ENCODE results near the gene PRKCB.

PRKCB gene

DNA sequence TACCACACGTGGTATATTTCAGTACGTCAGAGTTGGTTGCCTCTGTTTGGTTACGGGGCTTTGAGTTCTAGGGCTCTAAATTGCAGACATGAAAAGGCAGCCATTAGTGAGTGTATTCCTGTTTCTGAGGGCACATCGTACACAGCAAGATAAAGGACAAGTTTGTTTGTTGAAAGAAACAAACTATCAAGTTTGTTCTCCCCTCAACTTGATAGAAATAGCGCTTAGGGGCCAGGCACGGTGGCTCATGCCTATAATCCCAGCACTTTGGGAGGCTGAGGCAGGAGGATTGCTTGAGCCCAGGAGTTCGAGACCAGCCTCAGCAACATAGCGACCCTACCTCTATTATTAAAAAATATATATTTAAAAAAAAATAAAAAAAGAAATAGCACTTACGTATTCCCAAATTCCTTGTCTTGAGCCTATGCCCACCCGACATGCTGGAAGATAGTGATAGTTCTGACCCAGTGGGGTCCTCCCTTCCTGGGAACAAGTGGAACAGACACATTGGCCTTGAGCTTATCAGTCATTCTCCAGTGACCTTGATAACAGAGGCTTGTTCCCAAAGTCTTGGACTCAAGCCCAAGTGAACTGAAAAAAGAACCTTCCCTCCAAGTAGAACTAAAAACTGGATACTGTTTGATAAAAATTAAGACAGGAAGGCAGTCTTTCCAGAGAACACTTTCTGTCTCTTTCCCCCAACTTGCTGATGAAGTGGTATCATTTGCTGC, 280.4 kb downstream of the PRKCB start:
- no peaks in the 10 kb centered on the region for H3K4me1 ChIP-seq (ENCODE audit: control insufficient read depth, low read length)
- H3K27me3 ChIP-seq (ENCODE audit: control insufficient read depth, low read length) = no peaks in the 10 kb centered on the region
- TF ChIP-seq, protein P1, sequence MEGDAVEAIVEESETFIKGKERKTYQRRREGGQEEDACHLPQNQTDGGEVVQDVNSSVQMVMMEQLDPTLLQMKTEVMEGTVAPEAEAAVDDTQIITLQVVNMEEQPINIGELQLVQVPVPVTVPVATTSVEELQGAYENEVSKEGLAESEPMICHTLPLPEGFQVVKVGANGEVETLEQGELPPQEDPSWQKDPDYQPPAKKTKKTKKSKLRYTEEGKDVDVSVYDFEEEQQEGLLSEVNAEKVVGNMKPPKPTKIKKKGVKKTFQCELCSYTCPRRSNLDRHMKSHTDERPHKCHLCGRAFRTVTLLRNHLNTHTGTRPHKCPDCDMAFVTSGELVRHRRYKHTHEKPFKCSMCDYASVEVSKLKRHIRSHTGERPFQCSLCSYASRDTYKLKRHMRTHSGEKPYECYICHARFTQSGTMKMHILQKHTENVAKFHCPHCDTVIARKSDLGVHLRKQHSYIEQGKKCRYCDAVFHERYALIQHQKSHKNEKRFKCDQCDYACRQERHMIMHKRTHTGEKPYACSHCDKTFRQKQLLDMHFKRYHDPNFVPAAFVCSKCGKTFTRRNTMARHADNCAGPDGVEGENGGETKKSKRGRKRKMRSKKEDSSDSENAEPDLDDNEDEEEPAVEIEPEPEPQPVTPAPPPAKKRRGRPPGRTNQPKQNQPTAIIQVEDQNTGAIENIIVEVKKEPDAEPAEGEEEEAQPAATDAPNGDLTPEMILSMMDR (IDR thresholded peaks at IDR 0.05; ENCODE audit: low read depth, low read length, poor library complexity, severe bottlenecking) = no peak
- TF ChIP-seq EZH2phosphoT487 (IDR thresholded peaks at IDR 0.05; ENCODE audit: borderline replicate concordance, low read length) = no peak
- H3K79me2 ChIP-seq (ENCODE audit: control insufficient read depth, low read length) = no peaks in the 10 kb centered on the region
- H3K27ac ChIP-seq (ENCODE audit: low read depth, low read length) = no peak overlapping the region
- no peaks in the 10 kb centered on the region for H3K9me3 ChIP-seq (ENCODE audit: control insufficient read depth, insufficient read depth, low read length)
- no peak overlapping the region for H3K4me2 ChIP-seq (ENCODE audit: low read length)
- H3F3A ChIP-seq (ENCODE audit: control insufficient read depth, insufficient read depth) = no peaks in the 10 kb centered on the region
- H3K36me3 ChIP-seq (ENCODE audit: control insufficient read depth, low read length) = no peaks in the 10 kb centered on the region
- H4K20me1 ChIP-seq (ENCODE audit: control insufficient read depth, insufficient read depth, low read depth, low read length) = no peaks in the 10 kb centered on the region
- no peaks in the 10 kb centered on the region for H3K9me2 ChIP-seq (replicated peaks; ENCODE audit: control insufficient read depth, low read length)
- no peak overlapping the region for H3K4me3 ChIP-seq (ENCODE audit: low read length)

- no peak for TF ChIP-seq EZH2phosphoT487 (IDR thresholded peaks at IDR 0.05; ENCODE audit: borderline replicate concordance, low read length)
- TF ChIP-seq, protein P1 (IDR thresholded peaks at IDR 0.05; ENCODE audit: low read depth, low read length, poor library complexity, severe bottlenecking) = no peak
- Histone ChIP-seq H3K27ac (ENCODE audit: low read depth, low read length) (no peak overlapping the region), H3K4me3 (ENCODE audit: low read length) (no peak overlapping the region), H3K9me2 (replicated peaks; ENCODE audit: control insufficient read depth, low read length) (no peaks in the 10 kb centered on the region), H3K4me1 (ENCODE audit: control insufficient read depth, low read length) (no peaks in the 10 kb centered on the region), H3K9me3 (ENCODE audit: control insufficient read depth, insufficient read depth, low read length) (no peaks in the 10 kb centered on the region), H3K36me3 (ENCODE audit: control insufficient read depth, low read length) (no peaks in the 10 kb centered on the region), H3K27me3 (ENCODE audit: control insufficient read depth, low read length) (no peaks in the 10 kb centered on the region), H3F3A (ENCODE audit: control insufficient read depth, insufficient read depth) (no peaks in the 10 kb centered on the region), H3K4me2 (ENCODE audit: low read length) (no peak overlapping the region), H3K79me2 (ENCODE audit: control insufficient read depth, low read length) (no peaks in the 10 kb centered on the region), H4K20me1 (ENCODE audit: control insufficient read depth, insufficient read depth, low read depth, low read length) (no peaks in the 10 kb centered on the region)
Observed at GRCh38 chr16:24116989-24117388, 281.2 kb downstream of the PRKCB start.

DNA sequence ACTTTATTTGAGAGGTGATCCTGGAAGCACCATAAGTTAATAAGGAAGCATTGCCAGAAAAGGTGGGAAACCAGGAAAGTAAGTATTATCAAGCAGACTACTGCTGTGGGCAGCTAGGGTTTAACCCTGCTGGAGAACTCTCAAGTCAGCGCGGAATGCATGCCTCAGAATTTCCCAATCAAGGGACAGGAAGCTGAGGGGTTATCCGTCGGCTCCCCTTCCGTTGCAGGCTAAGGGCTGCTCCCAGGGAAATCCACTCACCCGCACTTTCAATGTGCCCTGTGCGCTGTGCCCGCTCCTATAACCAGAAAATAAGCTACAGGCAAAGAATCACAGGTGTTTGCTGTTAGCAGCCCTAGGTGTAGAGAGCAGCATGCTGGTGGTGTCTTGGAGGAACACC, 281.9 kb downstream of the PRKCB start:
- Histone ChIP-seq H3K4me2 (ENCODE audit: low read length) (no peak overlapping the region), H4K20me1 (ENCODE audit: control insufficient read depth, insufficient read depth, low read depth, low read length) (no peaks in the 10 kb centered on the region), H3K9me3 (ENCODE audit: control insufficient read depth, insufficient read depth, low read length) (no peaks in the 10 kb centered on the region), H3K27me3 (ENCODE audit: control insufficient read depth, low read length) (no peaks in the 10 kb centered on the region), H3K4me1 (ENCODE audit: control insufficient read depth, low read length) (no peaks in the 10 kb centered on the region), H3K27ac (ENCODE audit: low read depth, low read length) (no peak overlapping the region), H3K79me2 (ENCODE audit: control insufficient read depth, low read length) (no peaks in the 10 kb centered on the region), H3K9me2 (replicated peaks; ENCODE audit: control insufficient read depth, low read length) (no peaks in the 10 kb centered on the region), H3K36me3 (ENCODE audit: control insufficient read depth, low read length) (no peaks in the 10 kb centered on the region), H3F3A (ENCODE audit: control insufficient read depth, insufficient read depth) (no peaks in the 10 kb centered on the region), H3K4me3 (ENCODE audit: low read length) (no peak overlapping the region)
- TF ChIP-seq EZH2phosphoT487 (IDR thresholded peaks at IDR 0.05; ENCODE audit: borderline replicate concordance, low read length) = no peak
- TF ChIP-seq, protein P1 (IDR thresholded peaks at IDR 0.05; ENCODE audit: low read depth, low read length, poor library complexity, severe bottlenecking) = no peak
